Brain microvascular endothelial cell (primary cell): ENCODE measurements around the gene KCND2.

Experiments
- DNase-seq: peaks from one replicate; pipeline ENCODE4 v3.0.0-alpha.2; 2020
- H3K27ac ChIP-seq: fragments of 250-450 bp; sonication (Bioruptor Pico); 2 replicates; pipeline ENCODE4 v1.5.1; 2020; ENCODE audit warnings: mild to moderate bottlenecking, moderate library complexity
- H3K27me3 ChIP-seq: fragments of 250-450 bp; sonication (Bioruptor Pico); replicated peaks from 2 replicates; pipeline ENCODE4 v1.5.1; 2020; ENCODE audit warnings: mild to moderate bottlenecking
- H3K36me3 ChIP-seq: fragments of 250-450 bp; sonication (Bioruptor Pico); replicated peaks from 2 replicates; pipeline ENCODE4 v1.5.1; 2020; ENCODE audit warnings: mild to moderate bottlenecking
- H3K4me3 ChIP-seq: 2 replicates; pipeline ENCODE4 v1.5.1; 2011; ENCODE audit warnings: low read depth, mild to moderate bottlenecking, control low read depth, low read length, moderate library complexity
- CTCF ChIP-seq: IDR thresholded peaks from 2 replicates; pipeline ENCODE4 v1.5.1; 2011; ENCODE audit warnings: low read depth, mild to moderate bottlenecking, moderate library complexity, low read length, control low read depth, inconsistent platforms; ENCODE audit errors: missing control alignments
- in situ Hi-C: cut with HindIII; loops from 2 replicates; pipeline ENCODE4 v1.10.0; 2017; ENCODE audit warnings: low sequenced_read_pairs, low pct_ligation_motif_present

KCND2 gene

GRCh38 chr7:120615703-120616102, 342.7 kb downstream of the KCND2 start:
- Histone ChIP-seq H3K27ac (no peak overlapping the region), H3K4me3 (no peak overlapping the region), H3K27me3 (no peaks in the 10 kb centered on the region), H3K36me3 (no peaks in the 10 kb centered on the region)
- no peak for TF ChIP-seq CTCF
- in situ Hi-C loops, result no loop called here
- no peak for DNase-seq

GRCh38 chr7:120617275-120617674, 344.3 kb downstream of the KCND2 start:
- no peak overlapping the region for H3K27ac ChIP-seq
- no peaks in the 10 kb centered on the region for H3K27me3 ChIP-seq
- in situ Hi-C loops, result no loop called here
- no peak for DNase-seq
- H3K36me3 ChIP-seq, result no peaks in the 10 kb centered on the region
- no peak overlapping the region for H3K4me3 ChIP-seq
- no peak for TF ChIP-seq CTCF

- no peaks in the 10 kb centered on the region for H3K27me3 ChIP-seq
- H3K27ac ChIP-seq, result no peak overlapping the region
- no peaks in the 10 kb centered on the region for H3K36me3 ChIP-seq
- DNase-seq, result no peak
- no peak overlapping the region for H3K4me3 ChIP-seq
- TF ChIP-seq CTCF, result no peak
- in situ Hi-C loops, result no loop called here
Measured at GRCh38 chr7:120628251-120628650, 355.3 kb downstream of the KCND2 start.

GRCh38 chr7:120639884-120640283, 366.9 kb downstream of the KCND2 start:
- Histone ChIP-seq H3K27me3 (no peaks in the 10 kb centered on the region), H3K4me3 (no peak overlapping the region), H3K27ac (no peak overlapping the region), H3K36me3 (no peaks in the 10 kb centered on the region)
- no peak for DNase-seq
- in situ Hi-C loops, result no loop called here
- no peak for TF ChIP-seq CTCF

GRCh38 chr7:120645966-120646365, 373.0 kb downstream of the KCND2 start:
- Histone ChIP-seq H3K4me3 (no peak overlapping the region), H3K27ac (no peak overlapping the region), H3K36me3 (no peaks in the 10 kb centered on the region), H3K27me3 (no peaks in the 10 kb centered on the region)
- DNase-seq, result no peak
- in situ Hi-C loops, result no loop called here
- TF ChIP-seq CTCF, result no peak

GRCh38 chr7:120654241-120654640, 381.3 kb downstream of the KCND2 start:
- in situ Hi-C loops, result no loop called here
- no peak for DNase-seq
- no peaks in the 10 kb centered on the region for H3K36me3 ChIP-seq
- no peaks in the 10 kb centered on the region for H3K27me3 ChIP-seq
- H3K4me3 ChIP-seq, result no peak overlapping the region
- TF ChIP-seq CTCF, result no peak
- no peak overlapping the region for H3K27ac ChIP-seq
